ENCODE data around the gene ARID1A. TPM values are rescaled to one million over a fixed set of nuclear protein-coding genes. Genes with fewer than 3 reads are reported as not detected.

The ARID1A gene
- total and polyA plus RNA-seq, 9 of the 15 experiments (the other 6 are each of a cell fraction or from before 2014, with no cell fraction given), result 8.3 to 88.3 (median 22.5) TPM

DNA sequence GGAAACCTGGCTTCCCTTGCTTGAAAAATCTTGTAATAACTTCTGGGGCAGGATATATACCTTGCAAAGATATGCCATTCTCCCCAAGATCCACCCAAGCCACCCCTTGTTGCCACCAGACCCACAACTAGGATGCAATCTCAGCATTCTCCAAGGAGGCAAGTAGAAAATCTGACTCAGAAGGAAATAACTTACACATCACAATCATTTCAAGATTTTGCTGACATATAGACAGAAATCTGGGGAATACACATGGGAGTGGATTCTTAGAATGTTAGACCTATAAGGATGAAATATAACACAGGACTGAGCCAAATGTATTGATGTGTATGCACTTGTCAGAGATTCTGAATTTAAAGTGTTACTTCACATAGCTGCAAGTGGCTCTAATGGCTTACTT lies 115.9 kb downstream of the ARID1A start:
- H4K20me1 ChIP-seq (replicated peaks; ENCODE audit: control insufficient read depth, insufficient read depth, low read length), result no peaks in the 10 kb centered on the region
- no peak for FAIRE-seq
- TF ChIP-seq KDM5B (IDR thresholded peaks at IDR 0.05; ENCODE audit: insufficient replicate concordance, low read depth, low read length), result no peak
- TF ChIP-seq CHD4 (IDR thresholded peaks at IDR 0.05; ENCODE audit: insufficient read depth, insufficient replicate concordance, low read depth, low read length, poor library complexity, severe bottlenecking), result no peak
- TF ChIP-seq ZNF174 (CRISPR knock-in tag; IDR thresholded peaks at IDR 0.05), result no peak
- TF ChIP-seq ELF1 (tag; IDR thresholded peaks at IDR 0.05), result no peak
- no peak for TF ChIP-seq GATAD2B (IDR thresholded peaks at IDR 0.05; ENCODE audit: borderline replicate concordance)
- TF ChIP-seq, protein P1, sequence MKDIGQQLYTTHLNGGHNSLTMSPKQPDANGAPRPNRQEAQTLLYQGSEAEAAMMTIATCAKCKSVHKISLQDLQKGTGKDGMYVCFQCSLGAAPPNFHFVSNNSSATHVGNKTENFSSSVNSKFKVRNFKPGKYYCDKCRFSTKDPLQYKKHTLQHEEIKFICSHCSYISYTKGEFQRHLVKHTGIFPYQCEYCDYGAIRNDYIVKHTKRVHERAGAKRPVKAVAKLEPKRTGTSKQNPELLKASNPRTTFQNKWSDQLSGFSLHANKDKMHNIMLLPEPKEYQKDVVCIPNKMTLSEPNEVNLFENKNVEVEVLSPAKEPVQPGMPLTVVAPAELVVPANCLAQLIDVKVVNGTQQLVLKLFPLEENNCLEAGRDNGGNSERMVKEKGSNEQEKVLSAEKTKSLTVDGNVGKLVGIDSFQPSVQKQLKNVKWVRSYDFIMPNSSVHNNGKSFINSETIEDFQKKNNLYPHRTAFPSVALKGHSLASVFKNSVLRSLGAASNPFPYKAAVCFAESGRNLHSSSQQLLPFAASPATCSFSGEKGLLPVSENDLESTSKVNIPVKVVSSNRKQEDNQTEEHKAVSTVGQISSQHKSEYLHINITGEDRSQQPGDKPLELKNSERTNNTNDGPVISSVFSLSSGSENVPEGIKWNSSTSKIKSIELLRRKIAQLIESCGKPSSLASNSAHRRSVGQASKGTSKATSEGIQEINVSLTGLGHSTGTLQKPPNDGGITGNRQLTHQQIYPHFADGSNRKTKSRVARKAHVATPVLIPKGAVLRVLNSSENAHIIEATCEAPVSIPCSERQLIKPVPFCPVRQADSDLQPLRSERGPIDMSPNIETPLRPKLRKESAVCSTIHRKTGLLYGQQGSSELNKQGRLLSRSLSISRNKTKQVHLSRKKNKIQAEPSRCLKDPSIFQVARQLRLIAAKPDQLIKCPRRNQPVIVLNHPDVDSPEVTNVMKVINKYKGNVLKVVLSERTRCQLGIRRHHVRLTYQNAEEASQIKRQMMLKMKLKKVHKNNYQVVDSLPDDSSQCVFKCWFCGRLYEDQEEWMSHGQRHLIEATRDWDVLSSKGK (CRISPR knock-in tag; IDR thresholded peaks at IDR 0.05), result no peak
- no peak for TF ChIP-seq KDM2B (CRISPR knock-in tag; IDR thresholded peaks at IDR 0.05)
- TF ChIP-seq C11orf30 (IDR thresholded peaks at IDR 0.05; ENCODE audit: low read depth), result 0 out of 2 replicates have a peak, but pooled peaks have one; percentile 4
- peak; percentile 31 to 60; a peak in 3 of 4 replicates for TF ChIP-seq KDM1A (IDR thresholded peaks at IDR 0.05)
- TF ChIP-seq SMARCA5 (IDR thresholded peaks at IDR 0.05), result no peak
- TF ChIP-seq ZNF316 (IDR thresholded peaks at IDR 0.05), result 0 out of 2 replicates have a peak, but pooled peaks have one; percentile 18
- H3K9me3 ChIP-seq (replicated peaks; ENCODE audit: control insufficient read depth, insufficient read depth, low read depth, low read length), result no peaks in the 10 kb centered on the region
- no peak overlapping the region for H3K4me3 ChIP-seq
- H2AFZ ChIP-seq (ENCODE audit: low read depth, low read length), result no peak overlapping the region
- H3K9ac ChIP-seq (ENCODE audit: insufficient read depth in 1 of 2, low read depth in 2 of 2, low read length in 2 of 2), result no peak overlapping the region
- intact Hi-C loops (cut with micrococcal nuclease), result loop anchor here (5.0 kb wide), 1 partner anchor 66 kb away; no protein-coding TSS in a partner anchor
- no peaks in the 10 kb centered on the region for H3K79me2 ChIP-seq (ENCODE audit: control insufficient read depth, insufficient read depth, low read length)
- no peaks in the 10 kb centered on the region; a peak in 2 of 5 replicates for H3K4me1 ChIP-seq (replicated peaks in 1 of 2; ENCODE audit: control insufficient read depth in 2 of 2, insufficient read depth in 2 of 2, low read length in 2 of 2)
- no peak for ATAC-seq
- ChIA-PET POLR2A (interaction anchor here (0.6 to 1.4 kb wide), 4 partner anchors 9 to 268 kb away, joined by 3 to 5 read pairs (median 4); no protein-coding TSS in a partner anchor), CTCF (ENCODE audit: low intra/inter-chr PET ratio) (interaction anchor here (0.5 to 0.9 kb wide), 3 partner anchors 16 to 206 kb away, joined by 3 to 7 read pairs (median 4); no protein-coding TSS in a partner anchor)
- in situ Hi-C loops (cut with MboI), result no loop called here
- H3K27me3 ChIP-seq (ENCODE audit: control insufficient read depth in 2 of 2, insufficient read depth in 2 of 2, low read length in 2 of 2), result no peaks in the 10 kb centered on the region
- BruUV-seq (replicated peaks), result no TSS peak
- no peak overlapping the region for H3K27ac ChIP-seq (ENCODE audit: extremely low read depth, low read depth, low read length)
- H3K4me2 ChIP-seq (ENCODE audit: insufficient read depth, low read length), result no peak overlapping the region
- DNase-seq (ENCODE audit: extremely low read depth in 1 of 4, low spot score in 3 of 4), result no peak
- H3K36me3 ChIP-seq (ENCODE audit: control insufficient read depth, insufficient read depth, low read length), result no peaks in the 10 kb centered on the region
- no peaks in the 10 kb centered on the region for H3K9me1 ChIP-seq (ENCODE audit: control insufficient read depth, insufficient read depth, low read length)

Data from K562 (cell line).